Activated CD8-positive, alpha-beta memory T cell treated with anti-CD3 and anti-CD28 coated beads for 1 hour (primary cell): ENCODE measurements around the gene NOS3.

Experiments
- DNase-seq, 2 donors: peaks; one replicate each; pipeline ENCODE4 v3.0.0-alpha.2; 2020; ENCODE audit warnings: low read depth in 1 of 2; ENCODE audit errors: extremely low read depth in 1 of 2

NOS3 gene

DNA sequence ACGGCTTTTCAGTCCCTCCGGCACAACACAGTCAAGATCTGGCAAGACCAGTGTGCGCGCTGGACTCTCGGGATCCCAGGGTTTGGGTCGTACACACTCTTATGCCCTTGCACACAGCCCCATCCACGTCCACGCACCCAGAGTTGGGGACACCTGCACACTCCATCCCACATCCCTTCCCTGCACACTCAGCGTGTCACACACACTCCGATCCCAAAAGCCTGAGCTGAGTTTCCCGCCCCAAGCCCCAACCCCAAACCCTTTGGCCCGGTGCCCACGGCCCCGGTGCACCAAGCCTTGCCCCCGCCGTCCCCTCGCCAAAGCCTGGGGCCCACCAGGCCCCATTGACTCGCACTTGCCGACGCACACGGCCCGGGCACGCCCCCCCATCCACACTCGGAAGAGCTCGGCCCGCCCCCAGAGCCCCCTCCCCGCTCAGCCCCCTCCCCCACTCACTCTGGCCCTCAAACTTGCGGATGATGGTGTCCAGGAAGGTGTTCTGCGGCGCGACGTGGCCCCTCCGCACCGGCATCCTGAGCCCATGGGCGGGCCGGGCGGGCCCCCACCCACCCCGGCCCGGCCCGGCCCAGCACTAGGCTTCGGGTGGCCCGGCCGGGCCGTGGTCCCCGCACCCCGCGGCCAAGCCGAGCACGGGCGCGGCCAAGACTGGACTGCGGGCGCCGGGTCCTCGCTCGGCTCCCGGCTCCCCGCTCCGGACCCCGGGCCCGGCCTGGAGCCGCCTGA lies 13.3 kb upstream of the NOS3 start:
- no peak for DNase-seq

- no peak for DNase-seq
Observed at GRCh38 chr7:150978126-150978789, 12.6 kb upstream of the NOS3 start, which contains the start of gene KCNH2. TSS of gene KCNH2 (minus strand) at chr7:150978321. CDS start at chr7:150977913, 408 bp downstream.

DNA sequence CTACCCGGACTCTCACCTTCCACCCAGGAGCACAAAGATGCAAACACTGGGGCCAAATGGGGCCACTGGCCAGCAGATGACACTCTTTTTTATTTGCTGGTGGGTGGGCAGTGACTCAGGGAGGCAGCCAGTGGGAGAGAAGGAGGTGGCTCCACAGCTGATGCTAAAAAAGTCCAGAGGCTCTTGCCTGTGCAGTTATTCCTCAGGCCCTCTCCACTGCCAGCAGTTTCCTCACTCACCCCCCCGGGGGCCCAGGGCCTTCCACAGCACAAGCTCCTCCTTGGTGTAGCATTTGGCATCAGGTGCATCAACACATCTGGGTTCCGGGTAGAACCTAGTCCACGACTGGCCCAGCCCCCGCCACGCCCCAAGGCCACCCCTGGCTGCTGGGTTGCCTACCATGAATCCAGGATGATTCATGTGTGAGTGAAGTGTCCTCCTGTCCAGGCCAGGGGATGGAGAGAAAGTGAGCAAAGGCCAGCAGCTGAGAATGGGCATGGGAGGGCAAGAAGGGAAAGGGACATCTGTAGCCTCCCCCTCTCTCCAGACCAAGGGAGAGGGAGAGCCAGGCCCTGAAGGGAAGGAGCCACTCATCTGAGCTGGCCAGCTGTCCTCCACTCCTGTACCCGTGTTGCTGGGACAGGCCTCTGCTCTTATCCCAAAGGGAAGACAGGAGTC lies 11.0 kb upstream of the NOS3 start:
- DNase-seq = no peak

- no peak for DNase-seq
Observed at GRCh38 chr7:150980663-150981062, 10.2 kb upstream of the NOS3 start.

- DNase-seq = no peak
Observed at GRCh38 chr7:150981644-150982043, 9.2 kb upstream of the NOS3 start.

- DNase-seq = no peak
Observed at GRCh38 chr7:150982351-150982750, 8.5 kb upstream of the NOS3 start.

GRCh38 chr7:150983893-150984368 lies 6.9 kb upstream of the NOS3 start:
- no peak for DNase-seq

DNA sequence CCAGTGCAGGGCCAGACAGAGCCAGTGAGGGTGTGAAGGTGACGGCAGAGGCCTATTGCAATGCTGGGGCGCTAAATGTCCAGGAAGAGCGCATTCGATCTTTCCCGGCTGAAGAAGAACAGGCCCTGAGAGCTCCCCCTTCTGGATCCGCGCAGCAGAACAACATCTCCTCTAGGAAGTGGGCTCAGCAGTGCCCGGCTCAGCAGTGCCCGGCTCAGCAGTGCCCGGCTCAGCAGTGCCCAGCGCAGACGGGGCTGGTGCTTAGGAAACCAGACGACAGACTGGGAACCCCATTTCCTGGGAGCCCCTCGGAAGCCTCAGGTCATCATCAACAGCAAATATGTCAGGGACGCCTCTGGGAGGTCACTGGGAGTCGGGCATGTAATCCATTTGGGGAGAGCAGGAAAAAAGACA lies 4.7 kb upstream of the NOS3 start:
- DNase-seq = peak in 1 of 2 donors; percentile 37

GRCh38 chr7:150986556-150986955 lies 4.3 kb upstream of the NOS3 start:
- DNase-seq = no peak

DNA sequence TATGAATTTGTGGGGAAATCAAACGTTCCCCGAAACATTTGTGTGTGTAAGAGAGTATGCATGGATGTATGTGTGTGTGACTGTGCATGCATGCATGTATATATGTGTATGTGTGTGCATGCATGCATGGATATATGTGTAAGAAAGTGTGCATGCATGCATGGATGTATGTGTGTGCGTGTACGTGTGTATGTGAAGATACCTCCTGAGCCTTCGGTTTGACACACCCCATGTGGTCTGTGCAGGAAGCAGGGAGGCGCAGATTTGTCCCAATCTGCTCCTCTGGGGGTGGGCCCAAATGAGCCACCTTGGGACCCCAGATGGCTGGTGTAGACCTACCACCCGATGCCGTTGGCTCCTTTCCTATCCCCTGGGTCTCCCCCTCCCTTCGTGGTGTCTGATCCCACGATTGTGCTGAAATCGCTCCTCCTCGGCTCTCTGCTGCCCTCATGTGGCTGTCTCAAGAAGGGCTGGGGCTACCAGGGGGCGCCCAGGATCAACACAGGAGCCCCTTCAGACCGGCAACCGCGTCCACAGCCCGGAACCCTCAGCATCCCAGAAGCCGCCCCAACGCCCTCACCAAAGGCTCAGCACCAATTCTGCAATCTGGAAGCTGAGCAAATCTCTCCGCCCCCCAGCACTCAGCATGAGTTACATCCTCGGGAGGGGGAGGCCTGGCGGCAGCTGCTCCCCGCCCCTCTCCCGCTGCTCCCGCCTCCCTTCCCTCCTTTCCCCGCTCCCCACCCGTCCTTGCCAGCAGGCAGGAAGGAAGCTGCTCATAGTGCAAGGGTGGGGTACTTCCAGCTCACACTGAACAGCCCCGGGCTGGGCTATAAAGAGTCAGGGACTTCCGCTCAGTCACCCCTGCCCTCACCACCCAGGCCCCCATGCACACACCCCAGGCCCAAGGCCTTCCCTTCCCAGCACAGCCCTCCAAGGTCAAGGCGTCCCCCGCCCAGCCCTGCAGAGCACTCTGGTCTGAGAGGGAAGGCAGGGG lies 2.3 kb upstream of the NOS3 start:
- DNase-seq = peak; percentile 45 to 49

GRCh38 chr7:150989456-150989855 lies 1.4 kb upstream of the NOS3 start:
- DNase-seq = no peak

- DNase-seq = no peak
Observed at GRCh38 chr7:150992051-150992640, 1.3 kb downstream of the NOS3 start.

DNA sequence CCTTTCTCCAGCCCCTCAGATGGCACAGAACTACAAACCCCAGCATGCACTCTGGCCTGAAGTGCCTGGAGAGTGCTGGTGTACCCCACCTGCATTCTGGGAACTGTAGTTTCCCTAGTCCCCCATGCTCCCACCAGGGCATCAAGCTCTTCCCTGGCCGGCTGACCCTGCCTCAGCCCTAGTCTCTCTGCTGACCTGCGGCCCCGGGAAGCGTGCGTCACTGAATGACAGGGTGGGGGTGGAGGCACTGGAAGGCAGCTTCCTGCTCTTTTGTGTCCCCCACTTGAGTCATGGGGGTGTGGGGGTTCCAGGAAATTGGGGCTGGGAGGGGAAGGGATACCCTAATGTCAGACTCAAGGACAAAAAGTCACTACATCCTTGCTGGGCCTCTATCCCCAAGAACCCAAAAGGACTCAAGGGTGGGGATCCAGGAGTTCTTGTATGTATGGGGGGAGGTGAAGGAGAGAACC lies 2.1 kb downstream of the NOS3 start:
- DNase-seq = no peak

GRCh38 chr7:150993511-150993910 lies 2.7 kb downstream of the NOS3 start:
- no peak for DNase-seq

- no peak for DNase-seq
Observed at GRCh38 chr7:150994141-150994837, 3.5 kb downstream of the NOS3 start.

DNA sequence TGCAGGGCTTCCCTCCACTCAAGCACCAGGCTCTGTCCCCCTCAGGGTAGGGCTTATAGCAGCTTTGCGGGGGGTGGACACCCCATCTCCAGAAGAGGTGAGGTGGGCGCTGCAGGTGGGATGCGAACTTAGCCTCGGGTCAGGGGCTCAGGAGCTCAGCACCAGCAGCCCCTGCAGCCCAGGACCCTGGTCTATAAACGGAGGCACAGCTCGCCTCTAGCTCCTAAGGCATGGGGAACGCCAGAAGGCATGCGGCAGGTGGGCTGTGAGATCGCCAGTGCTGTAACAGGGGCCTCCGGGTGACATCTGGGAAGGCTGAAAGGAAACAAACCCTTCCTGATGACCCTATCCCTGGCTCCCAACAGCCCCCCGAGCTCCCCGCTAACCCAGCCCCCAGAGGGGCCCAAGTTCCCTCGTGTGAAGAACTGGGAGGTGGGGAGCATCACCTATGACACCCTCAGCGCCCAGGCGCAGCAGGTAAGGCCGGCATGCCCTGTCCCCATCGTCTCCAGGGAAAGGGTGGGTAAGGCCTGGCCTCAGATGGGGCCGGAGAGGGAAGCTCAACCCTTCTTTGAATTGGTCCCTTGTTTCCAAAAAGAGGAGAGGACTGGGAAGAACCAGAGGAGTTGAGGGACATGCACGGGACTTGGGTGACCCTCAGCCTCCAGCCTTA lies 4.2 kb downstream of the NOS3 start:
- DNase-seq = no peak

- no peak for DNase-seq
Observed at GRCh38 chr7:150996376-150997074, 5.7 kb downstream of the NOS3 start.

DNA sequence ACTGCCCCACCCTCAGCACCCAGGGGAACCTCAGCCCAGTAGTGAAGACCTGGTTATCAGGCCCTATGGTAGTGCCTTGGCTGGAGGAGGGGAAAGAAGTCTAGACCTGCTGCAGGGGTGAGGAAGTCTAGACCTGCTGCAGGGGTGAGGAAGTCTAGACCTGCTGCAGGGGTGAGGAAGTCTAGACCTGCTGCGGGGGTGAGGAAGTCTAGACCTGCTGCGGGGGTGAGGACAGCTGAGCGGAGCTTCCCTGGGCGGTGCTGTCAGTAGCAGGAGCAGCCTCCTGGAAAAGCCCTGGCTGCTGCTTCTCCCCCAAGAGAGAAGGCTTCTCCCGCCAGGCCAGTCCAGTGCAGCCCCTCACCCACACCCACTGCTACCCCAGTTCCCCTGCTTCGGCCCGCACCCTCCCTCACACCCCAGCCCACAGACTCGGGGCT lies 6.3 kb downstream of the NOS3 start:
- no peak for DNase-seq
